Measurements from ENCODE around the gene RHOBTB3.

DNA sequence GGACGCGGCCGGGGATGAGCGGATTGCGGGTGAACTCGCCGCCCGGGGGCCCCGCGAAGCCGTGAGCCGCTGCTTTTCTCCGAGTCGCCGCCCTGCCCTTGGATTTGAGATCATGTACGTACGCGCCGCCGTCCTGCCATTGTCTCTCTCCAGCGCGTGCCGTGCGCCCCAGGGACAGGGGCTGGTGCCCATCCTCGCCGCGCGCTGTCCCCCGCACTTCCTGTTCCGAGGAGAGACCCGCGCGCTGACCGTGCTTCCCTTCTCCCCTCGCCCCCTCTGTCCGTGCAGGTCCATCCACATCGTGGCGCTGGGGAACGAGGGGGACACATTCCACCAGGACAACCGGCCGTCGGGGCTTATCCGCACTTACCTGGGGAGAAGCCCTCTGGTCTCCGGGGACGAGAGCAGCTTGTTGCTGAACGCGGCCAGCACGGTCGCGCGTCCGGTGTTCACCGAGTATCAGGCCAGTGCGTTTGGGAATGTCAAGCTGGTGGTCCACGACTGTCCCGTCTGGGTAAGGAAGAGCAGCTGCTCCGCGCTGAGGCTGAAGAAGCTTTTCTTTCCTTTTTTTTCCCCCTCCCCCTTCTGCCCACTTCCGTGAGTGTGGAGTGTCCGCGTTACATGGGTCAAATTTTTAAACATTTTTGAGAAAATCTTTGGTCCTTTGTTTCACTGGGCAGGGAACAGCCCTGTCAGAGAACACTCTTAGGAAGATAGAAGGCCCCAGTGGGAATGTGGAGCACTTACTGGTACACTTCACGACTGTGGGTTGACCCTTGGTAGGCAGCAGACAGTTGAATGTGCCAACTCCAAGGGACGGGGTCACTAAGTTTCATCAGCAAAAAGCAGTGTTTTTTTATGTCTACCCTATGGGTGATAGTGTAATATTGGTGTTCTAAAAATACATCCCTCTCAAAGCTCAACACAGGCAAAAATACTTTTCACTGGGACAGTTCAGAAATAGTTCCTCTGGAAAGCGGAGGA lies 727 bp downstream of the RHOBTB3 start:
- no peak for TF ChIP-seq EZH2 (IDR thresholded peaks at IDR 0.05; ENCODE audit: insufficient read depth, poor library complexity, severe bottlenecking)
- no peak for TF ChIP-seq EZH2phosphoT487 (IDR thresholded peaks at IDR 0.05; ENCODE audit: insufficient read depth, low read depth)
